Cardiac muscle cell (in vitro differentiated cells and primary cell): Measurements from ENCODE around the gene CSTPP1. TPM values are rescaled to one million over a fixed set of nuclear protein-coding genes. Genes with fewer than 3 reads are reported as not detected.

Experiments used
- DNase-seq, 2 donors: peaks; one replicate each; pipeline versions ENCODE4 v3.0.0 to v3.0.0-alpha.2; 2010 to 2017; ENCODE audit warnings: low read depth in 1 of 2, low spot score in 1 of 2
- H3K27ac ChIP-seq: fragments of 200-600 bp; sonication (generic); 2 replicates; pipeline ENCODE4 v1.5.1; 2016
- H3K27me3 ChIP-seq: fragments of 200-600 bp; sonication (generic); 2 replicates; pipeline ENCODE4 v1.6.0; 2016; ENCODE audit warnings: control low read depth
- H3K36me3 ChIP-seq: fragments of 200-600 bp; sonication (generic); 2 replicates; pipeline ENCODE4 v1.5.1; 2016; ENCODE audit warnings: control low read depth
- H3K4me1 ChIP-seq: fragments of 200-600 bp; sonication (generic); 2 replicates; pipeline ENCODE4 v1.8.1; 2017; ENCODE audit warnings: low read depth, mild to moderate bottlenecking, mixed run types
- H3K4me3 ChIP-seq: fragments of 200-600 bp; sonication (generic); 2 replicates; pipeline ENCODE4 v1.5.1; 2016; ENCODE audit warnings: mild to moderate bottlenecking
- H3K9me3 ChIP-seq: fragments of 200-600 bp; sonication (generic); 2 replicates; pipeline ENCODE4 v1.5.1; 2017; ENCODE audit warnings: low read depth, mild to moderate bottlenecking, control low read depth
- polyA plus RNA-seq: library from polyadenylated mRNA; unstranded; fragments of >200 nt; fragmentation: Nextera tagmentation; extraction: Ambion mirVana; gene quantifications from 2 replicates; pipeline ENCODE4 v1.2.1, GENCODE V29; 2016
- total RNA-seq: library from RNA; depleted of rRNA; stranded (reverse); fragments of >200 nt; gene quantifications from 2 replicates; pipeline ENCODE4 v1.2.3, GENCODE V29; 2016
- TF ChIP-seq, protein P1 (sequence below): IDR thresholded peaks from 2 replicates; pipeline ENCODE4 v1.5.1; 2012; ENCODE audit warnings: low read depth, mild to moderate bottlenecking, low read length

Gene CSTPP1
- total and polyA plus RNA-seq, 2 experiments from 2014 or later: 46.4 to 81.6 TPM

DNA sequence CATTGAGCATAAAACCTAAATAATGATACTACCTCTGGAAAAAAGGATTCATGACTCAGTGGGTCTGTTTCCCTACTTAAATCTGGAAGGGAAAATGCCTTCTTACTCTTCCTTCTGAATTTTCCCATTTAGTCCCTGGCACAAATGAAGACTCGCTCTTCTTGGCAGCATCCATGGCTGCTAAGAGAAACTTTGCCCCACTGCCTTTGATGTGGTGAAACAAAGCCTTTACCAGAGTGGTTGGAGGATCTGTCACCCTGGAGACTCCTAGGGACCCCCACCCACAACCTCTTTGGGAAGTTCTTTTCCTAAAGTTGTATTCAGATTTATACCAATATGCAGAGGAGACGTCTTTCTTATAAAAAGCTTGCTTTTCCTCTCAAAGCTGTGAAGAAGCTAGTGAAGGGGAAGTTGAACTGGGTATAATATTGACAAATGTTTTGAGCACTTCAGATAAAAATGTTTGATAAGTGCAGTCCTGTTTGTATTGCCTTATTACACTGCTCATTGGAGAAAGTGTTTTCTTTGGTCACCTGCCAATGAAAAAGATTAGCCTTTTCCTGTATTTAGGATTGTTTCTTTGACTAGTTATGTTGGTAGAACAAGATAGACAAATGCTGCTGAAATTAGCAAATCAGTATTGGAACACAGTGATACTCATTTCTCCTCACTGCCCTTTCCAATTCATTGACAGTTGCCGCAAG, 162.8 kb downstream of the CSTPP1 start:
- Histone ChIP-seq H3K9me3 (no peaks in the 10 kb centered on the region), H3K36me3 (no peaks in the 10 kb centered on the region), H3K4me3 (no peak overlapping the region), H3K27ac (no peak overlapping the region), H3K27me3 (no peaks in the 10 kb centered on the region), H3K4me1 (no peaks in the 10 kb centered on the region)
- TF ChIP-seq, protein P1, sequence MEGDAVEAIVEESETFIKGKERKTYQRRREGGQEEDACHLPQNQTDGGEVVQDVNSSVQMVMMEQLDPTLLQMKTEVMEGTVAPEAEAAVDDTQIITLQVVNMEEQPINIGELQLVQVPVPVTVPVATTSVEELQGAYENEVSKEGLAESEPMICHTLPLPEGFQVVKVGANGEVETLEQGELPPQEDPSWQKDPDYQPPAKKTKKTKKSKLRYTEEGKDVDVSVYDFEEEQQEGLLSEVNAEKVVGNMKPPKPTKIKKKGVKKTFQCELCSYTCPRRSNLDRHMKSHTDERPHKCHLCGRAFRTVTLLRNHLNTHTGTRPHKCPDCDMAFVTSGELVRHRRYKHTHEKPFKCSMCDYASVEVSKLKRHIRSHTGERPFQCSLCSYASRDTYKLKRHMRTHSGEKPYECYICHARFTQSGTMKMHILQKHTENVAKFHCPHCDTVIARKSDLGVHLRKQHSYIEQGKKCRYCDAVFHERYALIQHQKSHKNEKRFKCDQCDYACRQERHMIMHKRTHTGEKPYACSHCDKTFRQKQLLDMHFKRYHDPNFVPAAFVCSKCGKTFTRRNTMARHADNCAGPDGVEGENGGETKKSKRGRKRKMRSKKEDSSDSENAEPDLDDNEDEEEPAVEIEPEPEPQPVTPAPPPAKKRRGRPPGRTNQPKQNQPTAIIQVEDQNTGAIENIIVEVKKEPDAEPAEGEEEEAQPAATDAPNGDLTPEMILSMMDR: no peak
- DNase-seq: peak in 1 of 2 donors; percentile 39

DNA sequence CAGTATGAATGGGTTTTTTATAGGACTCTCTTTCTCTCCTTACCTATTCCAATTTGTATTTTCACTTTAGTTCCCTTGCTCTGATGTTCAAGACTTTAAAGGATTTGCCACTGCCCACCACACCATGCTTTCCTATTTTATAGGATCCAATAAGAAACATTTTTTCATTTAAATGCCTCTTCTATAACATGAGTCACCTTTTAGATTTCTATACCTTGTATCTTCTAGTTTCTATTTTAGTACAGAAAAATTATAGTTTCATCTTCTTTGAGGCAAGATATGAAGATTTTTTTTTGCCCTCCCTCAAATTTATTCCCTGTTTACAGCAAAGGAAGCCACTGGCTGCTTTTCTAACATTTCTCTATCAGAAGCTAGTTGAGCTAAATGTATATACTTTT, 163.4 kb downstream of the CSTPP1 start:
- Histone ChIP-seq H3K4me3 (no peak overlapping the region), H3K4me1 (no peaks in the 10 kb centered on the region), H3K27me3 (no peaks in the 10 kb centered on the region), H3K27ac (no peak overlapping the region), H3K36me3 (no peaks in the 10 kb centered on the region), H3K9me3 (no peaks in the 10 kb centered on the region)
- no peak for DNase-seq
- TF ChIP-seq, protein P1: no peak

DNA sequence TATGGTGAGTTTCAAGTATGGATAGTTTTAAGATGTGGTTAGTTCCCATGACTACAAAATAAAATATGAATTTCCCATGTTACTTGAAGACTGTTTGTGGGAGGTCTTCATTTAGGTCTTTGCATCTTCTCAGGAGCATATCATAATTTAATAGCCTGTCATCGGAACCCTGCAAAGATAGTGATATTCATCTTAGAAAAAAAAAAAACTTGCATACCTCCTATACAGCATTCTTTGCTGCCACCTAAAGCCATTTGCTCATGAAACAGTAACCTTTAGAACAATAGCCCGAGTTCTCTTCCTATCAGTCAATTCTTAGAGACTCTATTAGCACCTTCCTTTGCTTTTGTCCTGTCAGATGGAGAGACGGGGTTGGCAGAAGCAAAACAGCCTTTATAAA, 164.8 kb downstream of the CSTPP1 start:
- no peaks in the 10 kb centered on the region for H3K27me3 ChIP-seq
- H3K36me3 ChIP-seq: no peaks in the 10 kb centered on the region
- no peak overlapping the region for H3K4me3 ChIP-seq
- H3K9me3 ChIP-seq: no peaks in the 10 kb centered on the region
- no peak for DNase-seq
- TF ChIP-seq, protein P1: no peak
- no peaks in the 10 kb centered on the region for H3K4me1 ChIP-seq
- no peak overlapping the region for H3K27ac ChIP-seq

DNA sequence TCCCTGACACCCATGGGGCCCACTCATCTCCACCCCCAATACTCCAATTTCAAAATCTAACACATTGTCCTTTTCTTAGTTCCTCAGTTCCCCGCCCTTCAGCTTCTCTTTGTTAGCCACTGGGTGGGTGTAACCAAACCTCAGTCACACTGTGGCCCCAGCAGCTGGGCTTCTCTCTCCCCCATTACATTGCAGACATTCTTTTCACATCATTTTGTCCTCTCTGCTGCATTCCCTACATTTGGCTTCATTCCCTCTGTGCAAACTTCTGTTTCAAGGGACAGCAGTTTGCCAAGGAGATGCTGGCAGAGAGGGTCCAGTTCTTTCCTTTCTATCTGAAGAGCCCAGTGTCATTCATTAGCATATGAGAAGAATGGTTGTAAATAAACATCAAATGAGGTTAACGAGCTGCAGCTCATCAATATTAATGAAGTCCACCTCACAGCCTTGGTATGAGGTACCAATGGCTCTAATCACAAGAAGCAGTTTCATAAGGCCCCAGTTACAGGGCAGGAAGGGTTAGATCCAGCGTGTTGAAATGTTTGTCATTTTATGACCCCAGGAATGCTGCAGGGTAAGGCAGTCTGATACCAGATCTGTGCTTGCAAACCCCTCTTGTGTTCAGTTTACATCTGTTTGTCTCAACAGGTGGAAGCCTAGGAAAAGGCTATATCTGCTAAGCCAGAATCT, 167.8 kb downstream of the CSTPP1 start:
- TF ChIP-seq, protein P1: no peak
- Histone ChIP-seq H3K4me3 (no peak overlapping the region), H3K27ac (no peak overlapping the region), H3K4me1 (no peaks in the 10 kb centered on the region), H3K36me3 (no peaks in the 10 kb centered on the region), H3K27me3 (no peaks in the 10 kb centered on the region), H3K9me3 (no peaks in the 10 kb centered on the region)
- peak in 1 of 2 donors; percentile 46 for DNase-seq

DNA sequence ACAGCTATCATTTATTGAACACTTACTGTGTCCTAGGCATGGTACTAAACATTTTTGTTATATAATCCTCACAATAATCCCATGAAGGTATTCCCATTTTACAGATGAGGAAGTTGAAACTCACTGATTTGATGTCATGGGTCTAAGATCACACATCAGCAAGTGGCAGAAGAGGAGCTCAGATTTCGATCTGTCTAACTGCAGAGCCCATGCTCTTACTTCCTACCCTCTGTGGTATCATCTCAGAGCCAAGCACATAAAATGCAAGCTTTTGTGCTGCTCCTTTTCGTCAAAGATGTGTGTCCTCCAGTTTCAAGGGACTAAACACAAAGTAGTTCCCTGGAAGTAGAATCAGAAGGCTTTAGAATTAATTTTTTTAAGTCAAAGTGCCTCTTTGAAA, 169.0 kb downstream of the CSTPP1 start:
- Histone ChIP-seq H3K4me3 (no peak overlapping the region), H3K27ac (no peak overlapping the region), H3K4me1 (no peaks in the 10 kb centered on the region), H3K9me3 (no peaks in the 10 kb centered on the region), H3K36me3 (no peaks in the 10 kb centered on the region), H3K27me3 (no peaks in the 10 kb centered on the region)
- DNase-seq: no peak
- TF ChIP-seq, protein P1: no peak
